ENCODE measurements around the gene CCL18.
"Not testable (repeated sequence)": the region's sequence is repeated elsewhere in the genome, so short reads cannot be mapped to it uniquely, and the experiment has no call there.

Gene CCL18

GRCh38 chr17:36083691-36084090 lies 19.6 kb downstream of the CCL18 start:
- H3K4me3 ChIP-seq; H3K27me3 ChIP-seq (ENCODE audit: low read depth); H3K36me3 ChIP-seq (replicated peaks); H3K9me3 ChIP-seq; in situ Hi-C loops (cut with MboI; ENCODE audit: low sequenced_read_pairs); H3K4me1 ChIP-seq; DNase-seq (ENCODE audit: low spot score in 2 of 2): not testable (repeated sequence)

GRCh38 chr17:36085765-36086164 lies 21.7 kb downstream of the CCL18 start:
- H3K27me3 ChIP-seq (ENCODE audit: low read depth): no peaks in the 10 kb centered on the region
- H3K4me3 ChIP-seq: no peak overlapping the region
- no peaks in the 10 kb centered on the region for H3K9me3 ChIP-seq
- H3K36me3 ChIP-seq (replicated peaks): no peaks in the 10 kb centered on the region
- H3K4me1 ChIP-seq: no peaks in the 10 kb centered on the region
- no peak for DNase-seq (ENCODE audit: low spot score in 2 of 2)
- in situ Hi-C loops (cut with MboI; ENCODE audit: low sequenced_read_pairs): no loop called here

- no peak overlapping the region for H3K4me3 ChIP-seq
- in situ Hi-C loops (cut with MboI; ENCODE audit: low sequenced_read_pairs): no loop called here
- DNase-seq (ENCODE audit: low spot score in 2 of 2): no peak
- no peaks in the 10 kb centered on the region for H3K9me3 ChIP-seq
- H3K27me3 ChIP-seq (ENCODE audit: low read depth): peaks cover 3% of the 10 kb centered on the region; the same call in 1 of the 2 replicates
- H3K36me3 ChIP-seq (replicated peaks): no peaks in the 10 kb centered on the region
- H3K4me1 ChIP-seq: no peaks in the 10 kb centered on the region
Measured at GRCh38 chr17:36086791-36087190, 22.7 kb downstream of the CCL18 start.

GRCh38 chr17:36087471-36087870 lies 23.4 kb downstream of the CCL18 start:
- H3K36me3 ChIP-seq (replicated peaks); H3K4me1 ChIP-seq; in situ Hi-C loops (cut with MboI; ENCODE audit: low sequenced_read_pairs); DNase-seq (ENCODE audit: low spot score in 2 of 2); H3K4me3 ChIP-seq; H3K9me3 ChIP-seq; H3K27me3 ChIP-seq (ENCODE audit: low read depth): not testable (repeated sequence)

GRCh38 chr17:36087897-36088572 lies 24.0 kb downstream of the CCL18 start:
- H3K27me3 ChIP-seq (ENCODE audit: low read depth); in situ Hi-C loops (cut with MboI; ENCODE audit: low sequenced_read_pairs): not testable (repeated sequence)

GRCh38 chr17:36088670-36089338 lies 24.7 kb downstream of the CCL18 start:
- H3K4me1 ChIP-seq: no peaks in the 10 kb centered on the region
- no peak overlapping the region for H3K4me3 ChIP-seq
- no peak for DNase-seq (ENCODE audit: low spot score in 2 of 2)
- no peaks in the 10 kb centered on the region for H3K36me3 ChIP-seq (replicated peaks)
- peaks cover 3% of the 10 kb centered on the region; the same call in 1 of the 2 replicates for H3K27me3 ChIP-seq (ENCODE audit: low read depth)
- in situ Hi-C loops (cut with MboI; ENCODE audit: low sequenced_read_pairs): no loop called here
- no peaks in the 10 kb centered on the region for H3K9me3 ChIP-seq

More at GRCh38 chr17:36087897-36088572, 24.0 kb downstream of the CCL18 start:
- not testable (repeated sequence) for H3K36me3 ChIP-seq (replicated peaks); H3K4me3 ChIP-seq; H3K4me1 ChIP-seq; H3K9me3 ChIP-seq; DNase-seq (ENCODE audit: low spot score in 2 of 2)

GRCh38 chr17:36089339-36089865 lies 25.3 kb downstream of the CCL18 start:
- in situ Hi-C loops (cut with MboI; ENCODE audit: low sequenced_read_pairs): no loop called here
- no peak overlapping the region for H3K4me3 ChIP-seq

GRCh38 chr17:36089888-36090836 lies 26.1 kb downstream of the CCL18 start, which contains the start of gene CCL3:
Gene CCL3, minus strand, starts transcription at chr17:36090143. Its CDS starts 85 bp downstream, at chr17:36090058.
- in situ Hi-C loops (cut with MboI; ENCODE audit: low sequenced_read_pairs): no loop called here
- Histone ChIP-seq H3K36me3 (replicated peaks) (no peaks in the 10 kb centered on the region), H3K4me3 (no peak within 1 kb of the TSS), H3K9me3 (no peaks in the 10 kb centered on the region), H3K27me3 (ENCODE audit: low read depth) (peaks cover 3% of the 10 kb centered on the region; the same call in 1 of the 2 replicates), H3K4me1 (no peaks in the 10 kb centered on the region)
- DNase-seq (ENCODE audit: low spot score in 2 of 2): no peak

More at GRCh38 chr17:36089339-36089865, 25.3 kb downstream of the CCL18 start:
- H3K36me3 ChIP-seq (replicated peaks): no peaks in the 10 kb centered on the region
- H3K9me3 ChIP-seq: no peaks in the 10 kb centered on the region
- DNase-seq (ENCODE audit: low spot score in 2 of 2): no peak
- no peaks in the 10 kb centered on the region for H3K4me1 ChIP-seq
- H3K27me3 ChIP-seq (ENCODE audit: low read depth): peaks cover 3% of the 10 kb centered on the region; the same call in 1 of the 2 replicates

- H3K4me3 ChIP-seq: no peak overlapping the region
- no peaks in the 10 kb centered on the region for H3K9me3 ChIP-seq
- DNase-seq (ENCODE audit: low spot score in 2 of 2): no peak
- peaks cover 3% of the 10 kb centered on the region; the same call in 1 of the 2 replicates for H3K27me3 ChIP-seq (ENCODE audit: low read depth)
- H3K36me3 ChIP-seq (replicated peaks): no peaks in the 10 kb centered on the region
- in situ Hi-C loops (cut with MboI; ENCODE audit: low sequenced_read_pairs): no loop called here
- no peaks in the 10 kb centered on the region for H3K4me1 ChIP-seq
Measured at GRCh38 chr17:36092230-36092629, 28.2 kb downstream of the CCL18 start.

- DNase-seq (ENCODE audit: low spot score in 2 of 2); H3K4me3 ChIP-seq; H3K9me3 ChIP-seq; H3K36me3 ChIP-seq (replicated peaks); H3K27me3 ChIP-seq (ENCODE audit: low read depth); in situ Hi-C loops (cut with MboI; ENCODE audit: low sequenced_read_pairs); H3K4me1 ChIP-seq: not testable (repeated sequence)
Measured at GRCh38 chr17:36092715-36093114, 28.6 kb downstream of the CCL18 start.

- Histone ChIP-seq H3K4me1 (no peaks in the 10 kb centered on the region), H3K4me3 (no peak overlapping the region), H3K27me3 (ENCODE audit: low read depth) (peaks cover 3% of the 10 kb centered on the region; the same call in 1 of the 2 replicates), H3K9me3 (no peaks in the 10 kb centered on the region), H3K36me3 (replicated peaks) (no peaks in the 10 kb centered on the region)
- in situ Hi-C loops (cut with MboI; ENCODE audit: low sequenced_read_pairs): no loop called here
- no peak for DNase-seq (ENCODE audit: low spot score in 2 of 2)
Measured at GRCh38 chr17:36094232-36094631, 30.2 kb downstream of the CCL18 start.

- no peaks in the 10 kb centered on the region for H3K36me3 ChIP-seq (replicated peaks)
- in situ Hi-C loops (cut with MboI; ENCODE audit: low sequenced_read_pairs): no loop called here
- no peaks in the 10 kb centered on the region for H3K9me3 ChIP-seq
- H3K27me3 ChIP-seq (ENCODE audit: low read depth): peaks cover 3% of the 10 kb centered on the region; the same call in 1 of the 2 replicates
- no peak overlapping the region for H3K4me3 ChIP-seq
- no peaks in the 10 kb centered on the region for H3K4me1 ChIP-seq
- DNase-seq (ENCODE audit: low spot score in 2 of 2): no peak
Measured at GRCh38 chr17:36094746-36095145, 30.7 kb downstream of the CCL18 start.

- DNase-seq (ENCODE audit: low spot score in 2 of 2): no peak
- H3K9me3 ChIP-seq: no peaks in the 10 kb centered on the region
- in situ Hi-C loops (cut with MboI; ENCODE audit: low sequenced_read_pairs): no loop called here
- H3K4me1 ChIP-seq: no peaks in the 10 kb centered on the region
- no peak overlapping the region for H3K4me3 ChIP-seq
- no peaks in the 10 kb centered on the region for H3K36me3 ChIP-seq (replicated peaks)
- H3K27me3 ChIP-seq (ENCODE audit: low read depth): peaks cover 3% of the 10 kb centered on the region; the same call in 1 of the 2 replicates
Measured at GRCh38 chr17:36095992-36096391, 31.9 kb downstream of the CCL18 start.

All from HAP-1 (cell line).